MCF 10A (cell line): Measurements from ENCODE around the gene IDH2. TPM values are rescaled to one million over a fixed set of nuclear protein-coding genes. Genes with fewer than 3 reads are reported as not detected.

Experiments used
- BruUV-seq: library from RNA; stranded (reverse); fragments of 400-500 nt; replicated peaks from 2 replicates; lab custom pipeline; 2021; lab: Mats Ljungman, UMichigan
- CTCF ChIA-PET: fragments of 300-600 bp; sonication (Branson Sonifier 250); formaldehyde crosslinking; extraction: SDS; loops from one replicate; lab custom pipeline; 2021; ENCODE audit warnings: antibody characterized with exemption, inconsistent platforms; lab: Yijun Ruan, JAX
- POLR2A ChIA-PET: fragments of 300-600, 350-650 bp; sonication (Branson Sonifier 250); formaldehyde crosslinking; extraction: SDS; loops from one replicate; lab custom pipeline; 2020; ENCODE audit warnings: antibody characterized with exemption, inconsistent platforms; lab: Yijun Ruan, JAX
- DNase-seq: peaks from one replicate; pipeline ENCODE4 v3.0.0-alpha.2; 2018; ENCODE audit not compliant: unreplicated experiment
- H3K27ac Mint-ChIP-seq: one replicate; pipeline ENCODE4 v1.8.0; 2022; ENCODE audit warnings: mild to moderate bottlenecking, low read depth, mixed read lengths; ENCODE audit not compliant: unreplicated experiment
- H3K27me3 Mint-ChIP-seq: one replicate; pipeline ENCODE4 v1.8.0; 2022; ENCODE audit warnings: mixed read lengths; ENCODE audit not compliant: insufficient read depth, unreplicated experiment
- H3K36me3 Mint-ChIP-seq: one replicate; pipeline ENCODE4 v1.8.0; 2022; ENCODE audit warnings: mild to moderate bottlenecking, moderate library complexity, mixed read lengths; ENCODE audit not compliant: insufficient read depth, unreplicated experiment
- H3K4me1 Mint-ChIP-seq: one replicate; pipeline ENCODE4 v1.8.0; 2022; ENCODE audit warnings: mixed read lengths; ENCODE audit not compliant: insufficient read depth, unreplicated experiment
- H3K4me3 Mint-ChIP-seq: one replicate; pipeline ENCODE4 v1.8.0; 2022; ENCODE audit warnings: mild to moderate bottlenecking, moderate library complexity, mixed read lengths; ENCODE audit not compliant: unreplicated experiment
- H3K9me3 Mint-ChIP-seq: one replicate; pipeline ENCODE4 v1.8.0; 2022; ENCODE audit warnings: mixed read lengths; ENCODE audit not compliant: unreplicated experiment
- CTCF ChIP-seq: fragments of 200-600 bp; IDR thresholded peaks from one replicate; pipeline ENCODE4 v1.8.0; 2022; ENCODE audit warnings: antibody characterized with exemption, mild to moderate bottlenecking; ENCODE audit not compliant: unreplicated experiment
- intact Hi-C: fragments of 100-400 bp; cut with micrococcal nuclease; formaldehyde crosslinking; loops from 2 replicates; pipeline ENCODE4 v1.14.1; 2022
- total RNA-seq: library from RNA; stranded (reverse); gene quantifications from 2 replicates; pipeline ENCODE4 v1.2.3, GENCODE V29; 2022

Gene IDH2
- total RNA-seq, 1 experiment from 2014 or later = 10.2 TPM

GRCh38 chr15:90105521-90105920 is 3.3 kb upstream of the IDH2 start:
- intact Hi-C loops = no loop called here
- ChIA-PET POLR2A (interaction anchor here (0.6 kb wide), 1 partner anchor 256 kb away, joined by 3 read pairs; no protein-coding TSS in a partner anchor), CTCF (interaction anchor here (0.6 to 1.1 kb wide), 3 partner anchors 18 to 142 kb away, joined by 3 to 4 read pairs (median 4); no protein-coding TSS in a partner anchor)
- no TSS peak for BruUV-seq
- no peaks in the 10 kb centered on the region for H3K36me3 Mint-ChIP-seq
- H3K4me3 Mint-ChIP-seq = no peak overlapping the region
- H3K27ac Mint-ChIP-seq = no peak overlapping the region
- no peaks in the 10 kb centered on the region for H3K27me3 Mint-ChIP-seq
- no peak for TF ChIP-seq CTCF
- DNase-seq = no peak
- peaks cover 12% of the 10 kb centered on the region for H3K4me1 Mint-ChIP-seq
- no peaks in the 10 kb centered on the region for H3K9me3 Mint-ChIP-seq

DNA sequence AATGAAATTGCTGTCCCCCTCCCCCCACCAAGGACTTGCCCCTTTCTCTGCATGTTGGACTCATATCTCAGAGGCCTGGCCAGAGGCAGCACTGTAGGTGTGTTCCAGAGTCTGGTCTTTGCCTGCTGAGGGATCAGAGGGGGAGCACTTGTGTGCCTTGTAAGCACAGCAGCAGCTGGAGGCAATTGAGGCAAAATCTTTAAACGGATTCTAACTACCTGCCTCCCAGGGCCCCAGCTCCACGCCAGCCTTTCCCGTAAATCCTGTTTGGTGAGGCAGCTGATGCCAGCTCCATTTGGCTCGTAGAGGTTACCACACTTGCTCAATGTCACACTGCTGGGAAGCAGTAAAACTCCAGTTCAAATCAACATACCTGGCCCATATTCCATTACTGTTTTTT is 2.3 kb upstream of the IDH2 start:
- no peak for TF ChIP-seq CTCF
- POLR2A ChIA-PET = no interaction called here

GRCh38 chr15:90103701-90104329 is 1.5 kb upstream of the IDH2 start:
- ChIA-PET POLR2A (interaction anchor here (0.6 kb wide), 1 partner anchor 828 kb away, joined by 3 read pairs; the partner anchor contains the start of gene HDDC3), CTCF (interaction anchor here (0.6 to 0.7 kb wide), 2 partner anchors 115 to 151 kb away, joined by 3 to 4 read pairs; no protein-coding TSS in a partner anchor)
- DNase-seq = no peak
- Mint-ChIP-seq H3K27ac (no peak overlapping the region), H3K36me3 (no peaks in the 10 kb centered on the region), H3K4me3 (no peak overlapping the region), H3K4me1 (peaks cover 12% of the 10 kb centered on the region), H3K27me3 (no peaks in the 10 kb centered on the region), H3K9me3 (no peaks in the 10 kb centered on the region)
- no peak for TF ChIP-seq CTCF
- BruUV-seq = no TSS peak
- intact Hi-C loops = no loop called here

More for the DNA sequence above, 2.3 kb upstream of the IDH2 start:
- no TSS peak for BruUV-seq
- H3K27me3 Mint-ChIP-seq = no peaks in the 10 kb centered on the region
- H3K4me3 Mint-ChIP-seq = no peak overlapping the region
- CTCF ChIA-PET = interaction anchor here (0.6 to 0.7 kb wide), 3 partner anchors 115 to 1857 kb away, joined by 3 to 4 read pairs (median 3); no protein-coding TSS in a partner anchor
- peaks cover 12% of the 10 kb centered on the region for H3K4me1 Mint-ChIP-seq
- no peaks in the 10 kb centered on the region for H3K36me3 Mint-ChIP-seq
- intact Hi-C loops = no loop called here
- H3K9me3 Mint-ChIP-seq = no peaks in the 10 kb centered on the region
- H3K27ac Mint-ChIP-seq = no peak overlapping the region
- no peak for DNase-seq

DNA sequence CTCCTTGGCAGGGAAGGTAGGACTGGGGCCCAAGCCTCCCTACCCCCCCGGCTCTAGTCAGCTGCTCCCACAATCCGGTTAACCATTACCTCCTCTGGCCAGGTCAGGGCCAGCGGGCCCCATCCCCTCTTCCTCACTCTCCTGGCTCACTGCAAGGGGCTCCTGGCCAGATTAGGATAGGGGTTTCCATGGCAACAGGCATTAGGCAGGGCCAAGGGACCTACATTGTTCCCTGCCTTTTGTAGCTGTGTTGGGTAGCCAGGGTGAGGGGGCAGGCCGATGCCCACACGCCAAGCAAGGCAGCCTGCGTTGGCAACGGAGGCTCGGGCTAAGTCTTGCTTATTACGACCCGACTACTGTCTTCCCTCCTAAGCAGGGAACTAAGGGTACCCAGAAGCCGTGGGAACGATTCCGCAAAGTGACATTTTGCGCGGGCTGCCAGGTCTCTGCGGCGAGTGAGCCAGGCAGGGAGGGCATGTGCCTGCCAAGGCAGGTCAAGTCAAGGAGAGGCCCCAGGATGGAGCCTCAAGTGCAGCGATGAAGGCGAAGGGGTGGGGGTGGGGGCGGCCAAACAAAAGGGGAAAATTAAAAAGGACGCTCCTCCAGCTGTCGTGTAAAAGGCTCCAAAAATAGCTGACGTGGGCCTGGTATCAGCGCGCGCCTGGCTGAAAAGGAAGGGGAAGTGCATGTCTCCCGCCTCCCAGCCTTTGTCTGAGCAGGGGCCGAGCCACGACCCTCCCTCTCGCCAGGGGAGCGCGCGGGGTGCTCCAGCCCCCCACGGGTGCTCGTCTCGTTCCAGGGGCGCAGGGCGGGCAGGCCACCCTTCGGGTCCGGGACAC is 919 bp downstream of the IDH2 start:
- H3K4me1 Mint-ChIP-seq = peaks cover 15% of the 10 kb centered on the region
- DNase-seq = no peak
- H3K27ac Mint-ChIP-seq = no peak overlapping the region
- no peaks in the 10 kb centered on the region for H3K9me3 Mint-ChIP-seq
- H3K27me3 Mint-ChIP-seq = no peaks in the 10 kb centered on the region
- H3K36me3 Mint-ChIP-seq = no peaks in the 10 kb centered on the region
- intact Hi-C loops = no loop called here
- no peak for TF ChIP-seq CTCF
- POLR2A ChIA-PET = interaction anchor here (1.1 to 2.2 kb wide), 3 partner anchors 14 to 100 kb away, joined by 5 to 10 read pairs (median 5); no protein-coding TSS in a partner anchor
- peak overlapping the region; percentile 28 for H3K4me3 Mint-ChIP-seq
- no TSS peak for BruUV-seq
- CTCF ChIA-PET = interaction anchor here (1.5 kb wide), 1 partner anchor 13 kb away, joined by 5 read pairs; no protein-coding TSS in a partner anchor
